ENCODE results near the gene CASTOR1.

The CASTOR1 gene

GRCh38 chr22:30262917-30263741 lies 26.2 kb downstream of the CASTOR1 start:
- DNase-seq: peak; percentile 44

GRCh38 chr22:30262112-30262511 lies 27.2 kb downstream of the CASTOR1 start:
- DNase-seq: no peak

- no peak for DNase-seq
These were observed 28.2 kb downstream of the CASTOR1 start for GRCh38 chr22:30261134-30261533.

GRCh38 chr22:30260682-30261081 lies 28.6 kb downstream of the CASTOR1 start:
- DNase-seq: no peak

- DNase-seq: no peak
These were observed 29.0 kb downstream of the CASTOR1 start for GRCh38 chr22:30260276-30260675.

GRCh38 chr22:30254314-30254713 lies 35.0 kb downstream of the CASTOR1 start:
- DNase-seq: no peak

- DNase-seq: no peak
These were observed 36.0 kb downstream of the CASTOR1 start for GRCh38 chr22:30253205-30253852.

- DNase-seq: peak; percentile 49
These were observed 36.7 kb downstream of the CASTOR1 start for GRCh38 chr22:30252411-30253204.

- DNase-seq: no peak
These were observed 37.6 kb downstream of the CASTOR1 start for GRCh38 chr22:30251711-30252110.

GRCh38 chr22:30250661-30251267 lies 38.5 kb downstream of the CASTOR1 start:
- DNase-seq: no peak

GRCh38 chr22:30250039-30250565 lies 39.2 kb downstream of the CASTOR1 start:
- DNase-seq: no peak

- no peak for DNase-seq
These were observed 40.0 kb downstream of the CASTOR1 start for GRCh38 chr22:30249049-30250038.

- no peak for DNase-seq
These were observed 40.8 kb downstream of the CASTOR1 start for GRCh38 chr22:30248484-30248883.

- no peak for DNase-seq
These were observed 41.3 kb downstream of the CASTOR1 start for GRCh38 chr22:30247974-30248373.

GRCh38 chr22:30247561-30247960 lies 41.7 kb downstream of the CASTOR1 start:
- no peak for DNase-seq

- DNase-seq: no peak
These were observed 42.4 kb downstream of the CASTOR1 start for GRCh38 chr22:30246814-30247376.

GRCh38 chr22:30245985-30246813 lies 43.1 kb downstream of the CASTOR1 start, which contains the start of gene LIF:
TSS of gene LIF (minus strand) at chr22:30246759. CDS start at chr22:30246695, 64 bp downstream.
- DNase-seq: no peak

GRCh38 chr22:30245181-30245984 lies 43.9 kb downstream of the CASTOR1 start:
- no peak for DNase-seq

- no peak for DNase-seq
These were observed 44.7 kb downstream of the CASTOR1 start for GRCh38 chr22:30244641-30245040.

Measured in NCI-H146 (cell line).